CD4-positive, alpha-beta T cell treated with Interleukin-21 for 1 hour (primary cell): ENCODE measurements around the gene TFDP1.

Experiments used
- DNase-seq: peaks from one replicate; pipeline ENCODE4 v3.0.0-alpha.2; 2020

The TFDP1 gene

DNA sequence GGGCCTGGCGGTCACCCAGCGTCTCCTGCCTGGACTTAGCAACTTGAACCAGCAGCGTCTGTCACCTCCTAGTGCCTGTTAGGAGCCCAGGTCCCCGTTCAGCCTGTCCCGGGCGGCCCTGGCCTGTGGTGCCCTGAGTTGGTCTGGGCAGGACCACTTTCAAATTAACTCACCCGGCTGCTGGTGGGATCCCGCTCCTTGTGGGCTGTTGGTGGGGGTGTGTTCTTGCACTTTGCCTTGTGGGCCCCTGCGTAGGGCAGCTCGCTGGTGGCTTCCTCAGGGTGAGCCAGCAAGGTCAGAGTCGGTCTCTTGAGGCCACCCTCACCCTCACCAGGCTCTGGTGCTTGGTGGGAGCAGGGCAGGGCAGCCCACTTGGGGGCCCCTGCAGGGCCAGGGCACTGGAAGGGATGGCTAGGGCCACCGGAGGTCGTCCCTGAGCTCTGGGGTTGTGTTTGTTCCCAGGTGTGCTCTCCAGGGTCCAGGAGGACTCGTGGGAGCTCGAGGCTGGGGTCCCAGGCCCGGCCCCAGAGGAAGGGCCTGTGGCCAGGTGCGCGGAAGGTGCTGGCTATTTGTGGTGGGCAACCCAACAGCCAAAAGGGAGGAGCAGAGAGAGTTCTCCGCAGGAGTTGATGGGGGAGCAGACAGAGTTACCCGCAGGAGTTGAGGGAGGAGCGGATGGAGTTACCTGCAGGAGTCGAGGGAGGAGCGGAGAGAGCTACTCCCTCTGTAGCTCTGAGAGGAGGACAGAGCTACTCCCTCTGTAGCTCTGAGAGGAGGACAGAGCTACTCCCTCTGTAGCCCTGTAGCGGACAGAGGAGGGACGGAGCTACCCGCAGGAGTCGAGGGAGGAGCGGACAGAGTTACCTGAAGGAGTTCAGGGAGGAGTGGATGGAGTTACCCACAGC, 16.9 kb downstream of the TFDP1 start:
- DNase-seq = no peak

DNA sequence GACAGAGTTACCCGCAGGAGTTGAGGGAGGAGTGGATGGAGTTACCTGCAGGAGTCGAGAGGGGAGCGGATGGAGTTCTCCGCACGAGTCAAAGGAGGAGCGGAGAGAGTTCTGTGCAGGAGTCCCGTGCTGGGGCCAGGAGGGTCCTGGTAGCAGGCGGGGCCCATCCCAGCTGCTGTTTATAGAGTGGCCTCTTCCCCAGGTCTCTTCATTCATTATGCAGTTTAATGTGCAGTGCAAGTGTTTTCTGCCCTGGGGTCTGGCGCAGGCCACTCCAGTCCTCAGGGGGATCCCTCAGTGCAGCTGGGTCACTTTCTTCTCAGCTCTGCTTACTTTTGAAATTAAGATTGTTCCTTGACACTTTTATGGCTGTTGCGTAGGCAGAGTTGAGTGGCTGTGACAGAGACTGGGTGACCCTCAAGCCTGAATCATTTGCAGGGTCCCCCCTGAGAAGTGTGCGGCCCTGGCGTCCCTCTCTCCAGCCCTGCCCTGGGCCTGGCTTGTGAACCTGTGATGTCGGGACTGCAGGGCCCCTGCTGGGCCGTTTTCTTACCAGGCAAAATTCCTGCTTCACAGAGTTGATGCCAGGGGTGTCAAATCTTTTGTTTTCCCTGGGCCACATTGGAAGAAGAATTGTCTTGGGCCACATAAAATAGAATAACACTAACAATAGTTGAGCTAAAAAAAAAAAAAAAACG, 17.9 kb downstream of the TFDP1 start:
- no peak for DNase-seq

GRCh38 chr13:113603116-113603710, 18.7 kb downstream of the TFDP1 start:
- DNase-seq = no peak

DNA sequence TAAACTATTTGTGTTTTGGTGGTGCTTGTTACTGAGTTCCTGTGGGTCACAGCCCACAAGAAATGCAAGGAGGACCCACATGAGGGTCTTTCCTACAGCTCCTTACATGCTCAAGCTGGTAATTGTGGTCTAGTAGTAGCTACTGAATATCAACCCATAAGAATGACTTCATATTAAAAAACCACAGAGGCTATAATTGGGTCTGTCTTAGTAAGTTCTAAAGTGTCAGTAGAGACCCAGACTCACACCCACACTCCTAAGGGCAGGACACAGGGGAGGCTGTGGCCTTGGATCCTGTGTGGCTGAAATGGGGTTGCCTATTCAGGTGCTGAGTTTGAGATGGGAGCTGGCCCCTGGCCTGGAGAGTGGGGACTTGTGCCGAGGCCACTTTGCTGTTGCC, 19.6 kb downstream of the TFDP1 start:
- no peak for DNase-seq

DNA sequence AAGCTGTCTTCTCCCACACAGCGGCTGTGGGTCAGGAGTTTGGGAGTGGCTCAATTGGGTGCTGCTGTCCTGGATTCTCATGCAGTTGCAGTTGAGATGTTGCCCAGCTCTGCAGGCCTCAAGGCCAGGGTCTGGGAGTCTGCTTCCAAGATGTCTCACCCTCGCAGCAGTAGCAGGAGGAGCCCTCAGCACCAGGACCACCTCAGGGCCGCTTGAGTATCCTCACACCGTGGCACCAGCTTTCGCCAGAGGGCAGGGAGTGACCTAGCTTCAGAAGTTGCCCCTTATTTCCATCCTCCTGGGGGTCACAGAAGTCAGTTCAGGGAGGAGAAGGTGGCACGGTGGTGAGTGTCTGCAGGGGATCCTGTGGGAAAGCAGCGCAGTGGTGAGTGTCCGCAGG, 20.9 kb downstream of the TFDP1 start:
- no peak for DNase-seq

- no peak for DNase-seq
Observed at GRCh38 chr13:113605866-113606438, 21.4 kb downstream of the TFDP1 start.

DNA sequence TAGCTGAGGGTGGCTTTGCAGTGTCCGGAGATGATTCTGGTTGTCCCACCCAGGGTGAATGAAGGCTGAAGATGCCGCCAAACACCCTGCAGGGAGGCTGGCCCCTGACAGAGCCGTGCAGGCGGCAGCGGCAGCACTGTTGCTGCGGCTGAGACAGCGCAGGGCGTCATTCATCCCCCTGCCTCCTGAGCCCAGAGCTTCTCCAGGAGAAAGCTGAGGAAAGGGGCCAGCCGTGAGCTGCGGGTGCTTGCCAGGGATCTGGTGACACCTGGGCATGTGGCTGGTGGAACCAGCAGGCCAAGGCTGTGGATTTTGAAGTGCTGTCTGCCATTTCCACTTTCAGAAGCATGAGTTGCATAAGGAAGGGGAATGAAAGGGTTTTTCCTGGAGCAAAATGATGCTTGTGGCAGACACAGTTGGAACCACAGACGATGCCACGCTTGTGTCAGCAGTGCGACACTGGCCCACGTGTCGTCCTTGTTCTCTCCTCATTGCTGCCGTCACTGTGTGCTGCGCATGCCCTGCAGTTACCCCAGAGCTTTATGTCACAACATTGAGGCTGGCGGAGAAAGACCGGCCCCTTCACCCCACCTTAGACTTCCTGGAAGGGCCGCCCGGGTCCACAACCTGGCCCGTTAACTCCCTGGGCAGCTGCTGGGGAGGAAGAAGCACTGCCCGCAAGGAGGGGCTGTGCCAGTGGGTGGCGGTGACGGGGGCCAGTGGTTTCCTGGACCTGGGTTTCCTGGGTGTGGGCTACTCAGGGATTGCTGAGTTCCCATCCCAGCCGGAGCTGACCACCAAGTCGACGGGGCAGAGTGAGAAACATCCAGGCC, 22.7 kb downstream of the TFDP1 start:
- DNase-seq = no peak

DNA sequence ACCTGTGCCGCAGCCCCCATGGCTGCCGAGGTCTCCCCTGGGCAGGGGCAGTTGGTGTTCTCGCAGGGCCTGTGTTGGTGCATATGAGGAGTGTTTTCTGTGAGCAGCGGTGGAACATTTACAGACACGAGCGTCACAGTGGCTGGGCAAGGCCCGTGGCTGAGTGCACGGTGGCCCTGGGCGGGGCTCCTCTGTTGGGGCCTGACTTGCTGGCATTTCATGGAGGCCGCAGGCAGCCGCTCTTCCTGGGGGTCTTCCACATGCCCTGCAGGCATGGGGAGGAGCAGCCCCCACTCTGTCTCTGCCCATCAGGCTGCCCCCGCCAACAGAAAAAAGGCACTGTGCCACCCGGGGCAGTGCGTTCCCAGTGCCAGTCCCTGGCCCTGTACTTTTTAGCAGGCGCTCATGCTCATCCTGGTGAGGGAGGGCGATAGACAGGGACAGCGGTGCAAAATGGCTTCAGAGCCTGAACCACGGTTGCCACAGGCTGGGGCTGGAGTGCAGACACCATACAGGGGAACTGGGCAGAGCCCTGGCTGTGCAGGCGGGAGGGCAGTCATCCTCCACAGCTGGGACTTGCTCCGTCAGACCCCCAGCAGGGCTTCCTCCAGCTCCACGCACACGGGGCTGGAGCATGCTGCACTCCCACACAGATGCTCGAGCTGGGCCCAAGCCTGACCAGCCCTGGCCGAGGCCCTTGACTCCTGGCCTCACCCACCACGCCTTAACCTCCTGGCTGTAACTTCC, 23.5 kb downstream of the TFDP1 start:
- no peak for DNase-seq

DNA sequence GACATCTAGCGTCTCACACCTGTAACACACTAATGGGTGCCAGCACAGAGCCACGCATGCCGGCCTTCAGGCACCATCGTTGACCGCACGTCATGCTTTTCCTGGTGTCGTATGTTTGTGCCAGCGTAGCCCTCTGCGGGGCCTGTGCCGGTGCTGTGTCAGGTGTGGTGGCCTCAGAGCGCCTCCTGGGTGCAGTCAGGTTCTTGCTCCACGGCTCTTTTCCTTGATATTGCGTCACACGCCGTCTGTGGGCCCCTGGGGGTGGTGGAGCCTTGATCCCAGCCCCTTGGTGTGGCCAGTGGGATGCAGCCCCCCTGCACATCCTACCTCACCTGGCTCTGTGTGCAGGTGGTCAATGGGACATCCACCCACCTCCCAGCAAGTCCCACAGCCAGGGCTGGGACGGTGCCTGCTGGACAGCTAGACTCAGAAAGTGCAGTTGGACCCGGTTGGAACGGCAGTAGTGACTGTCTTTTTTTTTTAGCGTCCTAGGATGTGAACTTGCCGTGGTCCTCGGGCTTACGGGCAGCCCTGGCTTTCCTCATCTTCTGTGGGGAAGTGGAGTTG, 24.5 kb downstream of the TFDP1 start:
- no peak for DNase-seq

GRCh38 chr13:113609616-113610015, 25.1 kb downstream of the TFDP1 start:
- DNase-seq = no peak

DNA sequence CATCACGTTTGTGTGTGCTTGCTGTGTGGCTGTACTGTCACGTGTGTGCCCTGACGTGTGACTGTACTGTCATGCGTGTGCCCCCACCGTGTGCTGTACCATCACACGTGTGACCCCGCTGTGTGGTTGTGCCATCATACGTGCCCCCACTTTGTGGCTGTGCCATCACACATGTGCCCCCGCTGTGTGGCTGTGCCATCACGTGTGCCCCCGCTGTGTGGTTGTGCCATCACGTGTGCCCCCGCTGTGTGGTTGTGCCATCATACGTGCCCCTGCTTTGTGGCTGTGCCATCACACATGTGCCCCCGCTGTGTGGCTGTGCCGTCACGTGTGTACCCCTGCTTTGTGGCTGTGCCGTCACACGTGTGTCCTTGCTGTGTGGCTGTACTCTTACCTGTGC, 25.7 kb downstream of the TFDP1 start:
- DNase-seq = no peak

GRCh38 chr13:113611996-113612395, 27.4 kb downstream of the TFDP1 start:
- DNase-seq = no peak

DNA sequence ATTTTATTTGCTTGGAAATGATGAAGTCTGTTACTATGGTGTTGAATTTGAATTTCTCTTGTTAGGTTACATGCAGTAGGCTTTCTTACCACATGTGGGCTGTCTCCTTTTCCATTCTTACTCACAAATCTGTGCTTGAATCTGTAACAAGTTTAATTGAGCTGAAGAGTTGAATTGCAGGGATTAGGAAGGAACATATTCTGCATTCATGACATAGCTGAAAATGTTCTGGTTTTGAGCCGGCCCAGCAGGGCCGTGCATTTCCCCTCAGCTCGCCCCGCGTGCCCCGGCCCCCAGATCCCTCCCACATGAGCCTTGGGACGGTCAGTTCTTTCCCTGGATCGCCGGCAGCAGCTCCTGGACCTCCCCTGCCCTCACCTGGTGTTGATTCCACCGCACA, 28.1 kb downstream of the TFDP1 start:
- no peak for DNase-seq

GRCh38 chr13:113613789-113614379, 29.3 kb downstream of the TFDP1 start:
- DNase-seq = no peak

DNA sequence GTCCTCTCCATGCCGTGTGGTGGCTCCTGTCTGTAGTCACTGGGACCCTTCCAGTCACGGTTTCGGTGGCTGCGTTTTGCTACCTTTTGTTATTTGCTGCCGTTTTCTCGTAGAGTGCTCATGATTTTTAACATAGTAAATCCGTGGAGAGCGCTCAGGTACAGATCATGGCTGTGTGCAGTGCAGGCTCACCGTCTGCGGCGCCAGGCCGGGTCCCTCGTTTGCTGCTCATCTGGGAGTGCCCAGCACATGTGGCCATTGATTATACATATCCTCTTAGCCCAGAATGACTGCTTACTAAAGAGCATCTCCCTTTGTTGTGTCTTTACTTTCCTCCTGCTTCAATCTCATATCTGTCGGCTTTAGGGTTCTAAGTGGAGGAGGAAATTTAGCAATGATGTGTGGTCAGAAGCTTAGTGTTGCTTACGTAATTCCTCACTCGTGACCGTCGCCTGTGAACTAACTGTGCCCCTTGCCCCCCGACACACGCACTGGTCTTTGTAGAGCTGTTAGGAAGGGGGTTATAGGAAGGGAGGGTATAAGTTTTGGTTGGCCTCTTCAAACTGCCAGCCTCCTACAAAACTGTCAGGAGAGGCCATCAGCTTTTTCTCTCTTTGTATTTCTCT, 31.8 kb downstream of the TFDP1 start:
- DNase-seq = no peak

DNA sequence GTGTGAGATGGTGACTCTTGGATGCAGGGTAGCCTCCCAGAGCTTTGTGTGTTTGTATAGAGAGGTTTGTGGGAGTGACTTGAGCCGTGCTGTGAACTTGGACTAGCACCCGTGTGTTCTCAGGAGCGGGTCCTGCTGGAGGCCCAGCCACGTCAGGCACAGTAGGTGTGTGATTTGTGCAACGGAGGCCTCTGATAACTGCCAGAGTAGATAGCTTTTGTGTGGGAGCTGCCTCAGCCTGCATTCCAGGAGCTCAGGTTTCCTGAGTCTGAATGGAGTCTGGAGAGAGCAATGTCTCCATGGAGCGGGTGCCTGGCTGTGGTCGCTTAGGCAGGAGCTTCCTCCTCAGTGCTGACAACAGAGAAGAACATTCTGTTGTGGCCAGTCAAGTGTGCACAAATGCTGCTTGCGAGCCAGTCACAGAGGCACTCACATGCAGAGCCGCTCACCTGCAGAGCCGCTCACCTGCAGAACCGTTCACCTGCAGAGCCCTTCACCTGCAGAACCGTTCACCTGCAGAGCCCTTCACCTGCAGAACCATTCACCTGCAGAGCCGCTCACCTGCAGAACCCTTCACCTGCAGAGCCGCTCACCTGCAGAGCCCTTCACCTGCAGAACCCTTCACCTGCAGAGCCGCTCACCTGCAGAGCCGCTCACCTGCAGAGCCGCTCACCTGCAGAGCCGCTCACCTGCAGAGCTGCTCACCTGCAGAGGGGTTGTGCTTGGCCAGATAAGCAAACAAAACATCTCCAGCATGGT, 32.6 kb downstream of the TFDP1 start:
- DNase-seq = no peak

DNA sequence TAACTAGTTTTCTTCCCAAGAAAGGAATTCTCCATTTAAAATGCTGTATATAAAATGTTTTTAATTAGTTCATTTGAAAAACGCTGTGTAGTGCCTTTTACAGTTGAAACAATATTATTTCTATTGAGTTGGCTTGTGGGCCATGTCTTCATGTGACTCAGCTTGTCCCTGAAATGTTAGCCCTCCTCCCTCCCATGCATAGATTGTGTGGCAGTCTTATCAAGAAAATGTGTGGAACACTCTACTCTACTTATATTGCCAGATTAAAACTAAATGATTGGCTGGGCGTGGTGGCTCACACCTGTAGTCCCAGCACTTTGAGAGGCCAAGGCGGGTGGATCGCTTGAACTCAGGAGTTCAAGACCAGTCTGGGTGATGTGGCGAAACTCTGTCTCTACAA, 33.4 kb downstream of the TFDP1 start:
- DNase-seq = no peak

DNA sequence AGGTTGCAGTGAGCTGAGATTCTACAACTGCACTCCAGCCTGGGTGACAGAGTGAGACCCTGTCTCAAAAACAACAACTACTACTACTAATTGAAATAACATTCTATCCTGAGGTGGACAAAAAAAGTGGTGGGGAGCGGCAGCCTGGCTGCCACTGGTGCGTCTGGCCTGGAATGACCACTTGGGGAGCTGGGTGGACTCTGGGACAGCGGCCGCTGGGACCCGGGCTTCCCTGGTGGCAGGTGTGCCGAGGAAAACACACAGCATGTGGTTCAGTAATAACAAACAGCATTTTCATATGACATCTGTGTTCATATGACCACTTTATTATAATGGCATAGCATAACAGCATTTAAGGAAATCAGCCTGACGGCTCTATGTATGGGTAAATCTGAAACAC, 33.9 kb downstream of the TFDP1 start:
- DNase-seq = no peak

DNA sequence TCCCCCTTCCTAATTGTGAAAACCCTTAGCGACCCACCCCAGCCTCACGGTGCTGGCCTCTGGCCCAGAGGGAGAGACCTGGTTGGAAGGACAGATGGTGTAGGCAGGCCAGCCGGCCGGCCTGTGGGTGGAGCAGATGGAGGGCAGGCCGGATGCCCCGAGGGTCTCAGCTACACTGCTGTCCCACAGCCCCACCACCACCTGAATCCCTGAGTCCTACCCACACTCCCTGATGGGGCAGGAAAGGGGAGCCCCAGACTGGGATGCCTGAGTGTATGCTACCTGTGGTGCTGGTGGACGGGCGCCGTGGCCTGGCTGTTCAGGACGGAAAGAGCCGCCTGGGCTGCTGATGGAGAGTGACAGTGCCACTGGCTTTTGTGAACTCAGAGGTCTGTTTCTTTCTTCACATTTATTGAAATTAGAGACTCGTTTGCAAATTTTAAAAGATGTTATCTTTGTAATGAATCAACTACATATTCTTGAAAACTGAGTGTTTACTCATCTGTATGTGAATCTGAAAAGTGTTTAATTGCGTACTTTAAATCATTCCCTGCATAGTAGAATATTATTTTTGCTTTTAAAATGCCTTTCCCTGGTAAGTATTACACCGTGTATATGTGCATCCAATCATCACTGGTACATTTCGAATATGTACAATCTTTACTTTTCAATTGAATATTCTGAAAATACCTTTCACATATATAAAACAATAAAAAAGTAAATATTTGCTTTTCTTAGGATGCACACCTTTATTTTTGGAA, 35.7 kb downstream of the TFDP1 start:
- DNase-seq = no peak
